ENCODE data around the gene GBP2.
A peak's percentile ranks its signal among the peaks of the same experiment; 100 is the strongest.

GBP2 gene

DNA sequence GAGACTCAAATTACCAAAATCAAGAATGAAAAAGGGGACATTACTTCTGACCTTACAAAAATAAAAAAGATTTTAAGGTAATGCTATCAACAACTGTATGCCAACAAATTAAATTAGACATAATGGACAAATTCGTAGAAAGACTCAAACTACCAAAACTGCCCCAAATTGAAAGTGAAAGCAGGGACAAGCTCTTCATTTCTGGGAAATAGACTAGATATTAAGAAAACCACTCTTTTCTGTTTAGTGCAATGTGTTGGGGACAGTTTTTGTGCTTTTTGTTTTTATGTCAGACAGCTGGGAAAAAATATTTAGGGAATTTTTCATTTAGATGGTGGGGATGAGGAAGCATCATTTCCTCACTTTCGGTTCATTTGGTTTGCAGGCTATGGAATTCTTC is 56.0 kb downstream of the GBP2 start:
- no peak for TF ChIP-seq CTCF (conservative IDR thresholded peaks at IDR 0.05; ENCODE audit: low read depth, low read length)
- Histone ChIP-seq H3K27me3 (ENCODE audit: insufficient read depth, low read depth) (no peaks in the 10 kb centered on the region), H3K79me2 (ENCODE audit: insufficient read depth, low read depth) (no peaks in the 10 kb centered on the region), H4K20me1 (ENCODE audit: insufficient read depth) (no peaks in the 10 kb centered on the region), H3K4me2 (peak overlapping the region; percentile 60; the same call in 1 of the 2 replicates), H3K36me3 (ENCODE audit: insufficient read depth) (no peaks in the 10 kb centered on the region), H3K4me1 (ENCODE audit: low read depth, poor library complexity, severe bottlenecking) (peaks cover 11% of the 10 kb centered on the region), H3K4me3 (IDR thresholded peaks at IDR 0.05; ENCODE audit: insufficient read depth, low read depth, low read length) (no peak overlapping the region), H2AFZ (ENCODE audit: low read depth) (peak overlapping the region; percentile 30; the same call in 1 of the 2 replicates), H3K9ac (no peak overlapping the region), H3K27ac (no peak overlapping the region)

- no peaks in the 10 kb centered on the region for H3K27me3 ChIP-seq (ENCODE audit: insufficient read depth, low read depth)
- no peak overlapping the region for H2AFZ ChIP-seq (ENCODE audit: low read depth)
- TF ChIP-seq CTCF (conservative IDR thresholded peaks at IDR 0.05; ENCODE audit: low read depth, low read length) = no peak
- no peak overlapping the region for H3K9ac ChIP-seq
- no peak overlapping the region for H3K4me3 ChIP-seq (IDR thresholded peaks at IDR 0.05; ENCODE audit: insufficient read depth, low read depth, low read length)
- no peaks in the 10 kb centered on the region for H4K20me1 ChIP-seq (ENCODE audit: insufficient read depth)
- H3K36me3 ChIP-seq (ENCODE audit: insufficient read depth) = no peaks in the 10 kb centered on the region
- H3K79me2 ChIP-seq (ENCODE audit: insufficient read depth, low read depth) = no peaks in the 10 kb centered on the region
- no peak overlapping the region for H3K4me2 ChIP-seq
- H3K27ac ChIP-seq = no peak overlapping the region
- H3K4me1 ChIP-seq (ENCODE audit: low read depth, poor library complexity, severe bottlenecking) = peaks cover 18% of the 10 kb centered on the region
Observed at GRCh38 chr1:89068291-89068690, 57.6 kb downstream of the GBP2 start.

GRCh38 chr1:89065079-89065868 is 60.6 kb downstream of the GBP2 start, which contains the start of gene GBP1:
TSS of gene GBP1 (minus strand) at chr1:89065208. CDS start at chr1:89063234, 1,974 bp downstream.
- Histone ChIP-seq H3K4me3 (IDR thresholded peaks at IDR 0.05; ENCODE audit: insufficient read depth, low read depth, low read length) (no peak within 1 kb of the TSS), H3K27ac (peak within 1 kb of the TSS; percentile 6; the same call in 1 of the 2 replicates), H3K27me3 (ENCODE audit: insufficient read depth, low read depth) (no peaks in the 10 kb centered on the region), H4K20me1 (ENCODE audit: insufficient read depth) (no peaks in the 10 kb centered on the region), H3K36me3 (ENCODE audit: insufficient read depth) (no peaks in the 10 kb centered on the region), H3K4me2 (peak within 1 kb of the TSS; percentile 78), H3K79me2 (ENCODE audit: insufficient read depth, low read depth) (no peaks in the 10 kb centered on the region), H2AFZ (ENCODE audit: low read depth) (peak within 1 kb of the TSS; percentile 74), H3K9ac (peak within 1 kb of the TSS; percentile 21; the same call in 1 of the 2 replicates), H3K4me1 (ENCODE audit: low read depth, poor library complexity, severe bottlenecking) (peaks cover 18% of the 10 kb centered on the region)
- TF ChIP-seq CTCF (conservative IDR thresholded peaks at IDR 0.05; ENCODE audit: low read depth, low read length) = no peak

DNA sequence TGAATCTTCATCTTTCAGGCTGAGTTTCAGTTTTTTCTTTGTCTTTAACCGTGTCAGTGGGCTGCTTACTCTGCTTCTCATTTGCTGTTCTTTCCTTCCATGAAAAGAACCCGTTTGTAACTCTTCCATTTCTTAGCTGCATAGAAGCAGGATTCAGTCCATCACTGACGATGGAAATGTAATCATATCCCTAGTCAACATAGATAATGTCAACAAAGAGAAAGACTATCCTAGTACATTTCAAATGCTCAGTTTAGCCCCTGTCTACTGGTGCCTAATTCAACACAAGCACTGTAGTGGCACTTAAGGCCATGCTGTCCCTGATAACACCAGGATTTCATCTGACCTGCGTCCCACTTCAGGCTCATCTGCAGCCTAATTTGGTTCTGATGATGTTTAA is 61.3 kb downstream of the GBP2 start:
- Histone ChIP-seq H3K4me3 (IDR thresholded peaks at IDR 0.05; ENCODE audit: insufficient read depth, low read depth, low read length) (no peak overlapping the region), H3K36me3 (ENCODE audit: insufficient read depth) (no peaks in the 10 kb centered on the region), H4K20me1 (ENCODE audit: insufficient read depth) (no peaks in the 10 kb centered on the region), H2AFZ (ENCODE audit: low read depth) (peak overlapping the region; percentile 74), H3K79me2 (ENCODE audit: insufficient read depth, low read depth) (no peaks in the 10 kb centered on the region), H3K27me3 (ENCODE audit: insufficient read depth, low read depth) (no peaks in the 10 kb centered on the region), H3K4me2 (peak overlapping the region; percentile 78), H3K27ac (peak overlapping the region; percentile 6; the same call in 1 of the 2 replicates), H3K9ac (peak overlapping the region; percentile 21; the same call in 1 of the 2 replicates), H3K4me1 (ENCODE audit: low read depth, poor library complexity, severe bottlenecking) (peaks cover 13% of the 10 kb centered on the region)
- no peak for TF ChIP-seq CTCF (conservative IDR thresholded peaks at IDR 0.05; ENCODE audit: low read depth, low read length)

Measured in KMS-11 (cell line).